DOHH2 (cell line): ENCODE results near the gene IGSF9.

Experiments
- H3F3A ChIP-seq: fragments of 200-600 bp; sonication (generic), shearing (Covaris generic); 2 replicates; pipeline ENCODE4 v1.6.0; 2016; ENCODE audit warnings: antibody characterized with exemption, mild to moderate bottlenecking; ENCODE audit not compliant: control insufficient read depth, insufficient read depth
- H3K27ac ChIP-seq: fragments of 200-600 bp; sonication (generic); 2 replicates; pipeline ENCODE4 v1.5.1; 2014; ENCODE audit warnings: low read depth, mild to moderate bottlenecking, low read length, moderate library complexity
- H3K27me3 ChIP-seq: fragments of 200-600 bp; sonication (generic); 2 replicates; pipeline ENCODE4 v1.6.1; 2014; ENCODE audit warnings: mild to moderate bottlenecking, low read length, mixed read lengths; ENCODE audit not compliant: control insufficient read depth
- H3K36me3 ChIP-seq: fragments of 200-600 bp; sonication (generic); 2 replicates; pipeline ENCODE4 v1.6.1; 2014; ENCODE audit warnings: mild to moderate bottlenecking, low read length, moderate library complexity, mixed read lengths; ENCODE audit not compliant: control insufficient read depth
- H3K4me1 ChIP-seq: fragments of 200-600 bp; sonication (generic); 2 replicates; pipeline ENCODE4 v1.6.1; 2014; ENCODE audit warnings: mild to moderate bottlenecking, low read length, mixed read lengths; ENCODE audit not compliant: control insufficient read depth
- H3K4me2 ChIP-seq: fragments of 200-600 bp; sonication (generic); 2 replicates; pipeline ENCODE4 v1.6.0; 2014; ENCODE audit warnings: mild to moderate bottlenecking, low read length, moderate library complexity
- H3K4me3 ChIP-seq: fragments of 200-600 bp; sonication (generic); 2 replicates; pipeline ENCODE4 v1.5.1; 2014; ENCODE audit warnings: mild to moderate bottlenecking, low read length, mixed read lengths
- H3K79me2 ChIP-seq: fragments of 200-600 bp; sonication (generic); 2 replicates; pipeline ENCODE4 v1.6.1; 2014; ENCODE audit warnings: mild to moderate bottlenecking, low read length, mixed read lengths; ENCODE audit not compliant: control insufficient read depth
- H3K9me2 ChIP-seq: fragments of 200-600 bp; sonication (generic); replicated peaks from 2 replicates; pipeline ENCODE4 v1.6.1; 2014; ENCODE audit warnings: mild to moderate bottlenecking, low read length, mixed read lengths; ENCODE audit not compliant: control insufficient read depth
- H3K9me3 ChIP-seq: fragments of 200-600 bp; sonication (generic); 2 replicates; pipeline ENCODE4 v1.6.1; 2014; ENCODE audit warnings: antibody characterized with exemption, low read length, mixed read lengths; ENCODE audit not compliant: control insufficient read depth, insufficient read depth
- H4K20me1 ChIP-seq: fragments of 200-600 bp; sonication (generic); 2 replicates; pipeline ENCODE4 v1.6.0; 2014; ENCODE audit warnings: low read depth, mild to moderate bottlenecking, antibody characterized with exemption, low read length, moderate library complexity; ENCODE audit not compliant: control insufficient read depth, insufficient read depth
- CTCF ChIP-seq: fragments of 200-600 bp; sonication (generic); IDR thresholded peaks from one replicate; pipeline ENCODE4 v1.5.1; 2014; ENCODE audit warnings: antibody characterized with exemption, mild to moderate bottlenecking, low read depth, low read length; ENCODE audit not compliant: poor library complexity, severe bottlenecking
- EZH2phosphoT487 ChIP-seq: fragments of 200-600 bp; sonication (generic); IDR thresholded peaks from 2 replicates; pipeline ENCODE4 v1.6.1; 2017; ENCODE audit warnings: borderline replicate concordance, mild to moderate bottlenecking, antibody characterized with exemption, low read length, moderate library complexity, mixed read lengths

The IGSF9 gene

GRCh38 chr1:159892944-159893343, 52.5 kb downstream of the IGSF9 start:
- no peak for TF ChIP-seq EZH2phosphoT487
- TF ChIP-seq CTCF: no peak
- H3K9me3 ChIP-seq: no peaks in the 10 kb centered on the region
- H3F3A ChIP-seq: no peaks in the 10 kb centered on the region
- H3K27me3 ChIP-seq: no peaks in the 10 kb centered on the region; the same call in 1 of the 2 replicates
- H3K4me2 ChIP-seq: no peak overlapping the region
- H3K4me3 ChIP-seq: no peak overlapping the region
- H3K79me2 ChIP-seq: no peaks in the 10 kb centered on the region
- no peaks in the 10 kb centered on the region for H4K20me1 ChIP-seq
- H3K27ac ChIP-seq: no peak overlapping the region
- H3K9me2 ChIP-seq: no peaks in the 10 kb centered on the region
- H3K4me1 ChIP-seq: peaks cover 18% of the 10 kb centered on the region
- no peaks in the 10 kb centered on the region for H3K36me3 ChIP-seq

- no peaks in the 10 kb centered on the region for H3K9me3 ChIP-seq
- no peaks in the 10 kb centered on the region for H3K79me2 ChIP-seq
- H3K4me3 ChIP-seq: no peak overlapping the region
- no peaks in the 10 kb centered on the region for H4K20me1 ChIP-seq
- H3K4me2 ChIP-seq: no peak overlapping the region
- no peaks in the 10 kb centered on the region for H3K36me3 ChIP-seq
- no peak overlapping the region for H3K27ac ChIP-seq
- TF ChIP-seq CTCF: peak; percentile 99
- no peak for TF ChIP-seq EZH2phosphoT487
- no peaks in the 10 kb centered on the region; the same call in 1 of the 2 replicates for H3K27me3 ChIP-seq
- no peaks in the 10 kb centered on the region for H3K9me2 ChIP-seq
- no peaks in the 10 kb centered on the region for H3F3A ChIP-seq
- H3K4me1 ChIP-seq: peaks cover 25% of the 10 kb centered on the region
These were observed 53.9 kb downstream of the IGSF9 start for GRCh38 chr1:159891275-159892157.

GRCh38 chr1:159890390-159890789, 55.0 kb downstream of the IGSF9 start:
- Histone ChIP-seq H3F3A (no peaks in the 10 kb centered on the region), H3K27me3 (no peaks in the 10 kb centered on the region; the same call in 1 of the 2 replicates), H3K27ac (no peak overlapping the region), H3K4me1 (peaks cover 25% of the 10 kb centered on the region), H3K9me2 (no peaks in the 10 kb centered on the region), H3K4me3 (peak overlapping the region; percentile 25), H3K36me3 (no peaks in the 10 kb centered on the region), H3K9me3 (no peaks in the 10 kb centered on the region), H4K20me1 (no peaks in the 10 kb centered on the region), H3K79me2 (no peaks in the 10 kb centered on the region), H3K4me2 (peak overlapping the region; percentile 46)
- TF ChIP-seq EZH2phosphoT487 (no peak), CTCF (no peak)
